ENCODE data around the gene GALNT18. TPM values are rescaled to one million over a fixed set of nuclear protein-coding genes. Genes with fewer than 3 reads are reported as not detected.

The GALNT18 gene
- total RNA-seq, 1 experiment from 2014 or later = 4.0 TPM

- DNase-seq (ENCODE audit: low read depth) = no peak
These were observed 210.3 kb downstream of the GALNT18 start for GRCh38 chr11:11411401-11411985.

DNA sequence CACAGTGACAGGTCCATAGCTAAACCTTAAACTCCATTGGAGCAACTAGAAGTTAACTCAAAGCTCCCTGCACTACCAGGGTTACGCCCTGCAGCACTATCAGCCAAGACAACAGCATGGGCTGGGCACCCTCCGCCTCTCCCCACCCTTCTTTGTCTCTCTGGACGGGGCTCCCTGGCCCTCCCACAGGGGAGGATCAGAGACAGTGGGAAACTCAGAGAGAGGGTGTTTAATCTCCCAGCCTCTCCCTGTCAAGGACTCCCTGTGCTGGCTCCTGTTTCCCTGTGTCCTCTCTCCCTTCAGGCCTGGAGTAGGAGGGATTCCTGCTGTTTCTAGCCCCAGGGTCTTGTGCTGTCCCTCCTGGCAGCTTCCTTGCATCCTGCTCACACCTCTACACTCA is 211.9 kb downstream of the GALNT18 start:
- no peak for DNase-seq (ENCODE audit: low read depth)

- DNase-seq (ENCODE audit: low read depth) = no peak
These were observed 212.6 kb downstream of the GALNT18 start for GRCh38 chr11:11409224-11409623.

GRCh38 chr11:11408436-11409221 is 213.2 kb downstream of the GALNT18 start:
- DNase-seq (ENCODE audit: low read depth) = no peak

DNA sequence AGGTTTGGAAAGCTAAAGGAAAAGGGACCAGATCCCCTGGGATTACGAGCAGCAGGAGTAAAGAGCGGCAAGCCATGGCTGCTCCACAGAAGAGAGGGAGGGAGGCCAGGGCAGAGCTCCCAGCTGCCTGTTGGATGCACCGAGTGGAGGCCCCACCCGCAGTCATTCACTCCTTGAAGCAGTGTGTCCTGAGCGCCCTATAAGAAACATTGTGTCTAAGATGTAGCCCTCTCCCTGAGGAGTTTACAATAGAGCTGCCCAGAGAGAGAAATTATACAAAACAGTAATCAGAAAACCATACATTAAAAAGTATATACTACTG is 214.1 kb downstream of the GALNT18 start:
- no peak for DNase-seq (ENCODE audit: low read depth)

DNA sequence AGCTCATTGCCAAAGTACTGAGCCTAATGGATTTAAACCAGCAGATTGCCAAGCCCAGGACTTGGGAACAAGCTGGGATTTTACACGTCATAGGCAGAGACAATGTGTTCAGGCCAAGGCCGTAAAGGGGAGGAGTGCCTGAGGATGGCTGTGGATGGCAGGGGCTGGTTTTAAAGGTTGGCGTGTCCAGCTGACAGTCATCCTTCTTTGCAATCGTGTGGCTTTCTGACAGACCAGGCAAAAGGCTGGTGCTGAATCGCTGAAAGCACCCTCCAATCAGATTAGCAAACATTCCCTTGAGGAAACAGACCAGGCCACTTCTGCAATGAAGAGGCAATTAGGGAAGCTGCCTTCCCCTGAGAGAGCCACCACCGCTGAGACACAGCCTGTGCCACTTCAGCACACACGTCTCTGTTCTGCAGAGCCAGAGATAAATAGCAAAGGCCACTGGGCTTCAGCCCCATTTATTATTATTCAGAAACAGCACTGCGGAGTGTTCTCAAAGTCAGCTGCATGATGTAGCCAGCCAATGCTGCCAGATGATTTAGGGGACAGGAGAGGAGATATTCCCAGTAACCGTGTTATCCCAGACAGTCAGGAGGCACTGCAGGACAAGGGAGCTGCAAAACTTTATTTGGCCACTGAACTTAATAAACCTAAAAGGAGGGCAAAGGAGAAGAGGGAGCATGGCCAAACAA is 214.6 kb downstream of the GALNT18 start:
- no peak for DNase-seq (ENCODE audit: low read depth)

DNA sequence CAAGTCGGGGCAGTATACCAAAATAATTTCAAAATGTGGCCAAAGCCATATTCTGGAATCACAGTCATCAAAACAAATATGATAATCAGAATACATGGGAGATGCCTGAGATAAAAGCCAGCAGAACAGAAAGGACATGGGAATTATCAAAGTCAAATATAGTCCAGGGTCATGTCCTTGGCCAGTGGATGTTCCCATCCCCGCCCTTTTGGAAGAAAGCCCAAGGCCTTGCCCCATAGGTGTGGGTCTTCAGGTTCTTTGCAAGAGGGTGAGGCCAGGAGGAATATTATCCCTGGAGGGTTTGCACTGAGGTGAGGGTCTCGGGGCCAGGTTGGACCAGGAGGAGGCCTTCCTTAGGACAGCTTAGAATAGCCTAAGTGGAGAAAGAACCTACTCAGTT is 215.2 kb downstream of the GALNT18 start:
- no peak for DNase-seq (ENCODE audit: low read depth)

DNA sequence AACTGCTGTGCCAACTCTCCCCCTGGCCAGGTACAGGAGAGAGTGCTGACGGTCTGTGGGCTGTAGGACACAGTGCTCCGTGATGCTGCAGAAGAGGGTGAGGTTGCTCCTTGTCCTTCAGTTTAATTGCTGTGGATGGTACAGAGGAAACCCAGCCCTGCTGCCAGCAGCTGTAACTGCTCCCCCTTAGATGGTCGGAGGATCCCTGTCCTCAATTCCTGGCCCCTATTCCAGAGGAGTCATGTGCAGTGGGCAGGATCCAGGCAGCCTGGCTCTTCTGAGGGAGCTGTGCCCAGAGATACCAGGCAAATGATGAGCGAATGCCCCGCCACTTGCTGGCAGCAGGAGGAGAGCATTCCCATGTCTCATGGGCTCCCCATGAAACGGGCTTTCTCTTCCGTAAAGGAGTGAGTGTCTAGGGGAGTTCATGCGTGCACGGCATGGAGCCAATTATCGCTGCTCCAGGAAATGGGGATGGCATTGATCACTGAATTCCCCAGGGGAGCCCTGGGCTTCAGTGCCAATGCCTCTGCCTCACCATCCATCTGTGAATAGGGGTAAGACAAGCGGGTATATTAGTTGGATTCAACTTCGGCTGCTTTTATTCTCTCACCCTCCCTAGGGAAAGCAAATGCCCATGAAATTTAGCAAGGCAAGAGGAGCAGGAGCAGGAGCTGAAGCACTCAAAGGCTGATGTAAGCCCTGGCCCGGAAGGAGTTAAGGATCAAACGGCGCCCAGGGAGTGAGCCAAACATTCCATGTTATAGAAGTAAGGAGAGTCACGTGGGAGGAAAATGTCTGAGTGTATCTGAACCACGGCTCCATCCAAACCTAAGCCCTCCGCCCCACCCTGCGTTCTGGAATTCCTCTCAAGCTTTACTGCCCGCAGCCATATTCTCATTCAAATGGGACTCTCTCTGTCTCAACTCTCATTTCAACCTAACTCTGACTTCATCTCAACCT is 217.8 kb downstream of the GALNT18 start:
- no peak for DNase-seq (ENCODE audit: low read depth)

DNA sequence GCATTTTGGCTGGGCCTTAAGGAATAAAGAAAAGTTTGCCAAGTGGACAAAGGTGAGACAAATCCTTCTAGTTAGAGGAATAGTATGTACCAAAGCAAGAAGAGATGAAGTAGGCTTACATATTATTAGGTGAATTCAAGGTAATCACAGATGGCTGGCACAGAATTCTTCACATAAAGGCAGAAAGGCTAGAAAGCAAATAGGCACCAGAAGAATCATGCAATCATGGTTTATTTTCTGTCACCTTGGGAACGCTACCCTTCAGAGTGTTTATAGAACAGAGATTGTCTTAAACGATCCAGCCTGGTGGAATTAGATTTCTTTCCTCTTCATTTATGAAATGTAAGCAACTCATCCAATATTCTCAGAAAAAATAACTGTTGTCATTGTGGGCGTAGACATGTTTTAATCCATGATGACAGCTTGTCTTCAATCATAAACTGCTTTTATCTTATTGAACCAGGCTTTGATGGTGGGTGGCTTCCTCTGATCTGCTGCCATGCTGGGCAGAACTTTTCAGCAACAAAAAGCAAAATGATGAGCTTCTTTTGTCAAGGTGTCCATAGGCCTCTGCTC is 219.8 kb downstream of the GALNT18 start:
- DNase-seq (ENCODE audit: low read depth) = no peak

GRCh38 chr11:11400635-11401232 is 221.1 kb downstream of the GALNT18 start:
- DNase-seq (ENCODE audit: low read depth) = no peak

- no peak for DNase-seq (ENCODE audit: low read depth)
These were observed 221.7 kb downstream of the GALNT18 start for GRCh38 chr11:11400121-11400520.

DNA sequence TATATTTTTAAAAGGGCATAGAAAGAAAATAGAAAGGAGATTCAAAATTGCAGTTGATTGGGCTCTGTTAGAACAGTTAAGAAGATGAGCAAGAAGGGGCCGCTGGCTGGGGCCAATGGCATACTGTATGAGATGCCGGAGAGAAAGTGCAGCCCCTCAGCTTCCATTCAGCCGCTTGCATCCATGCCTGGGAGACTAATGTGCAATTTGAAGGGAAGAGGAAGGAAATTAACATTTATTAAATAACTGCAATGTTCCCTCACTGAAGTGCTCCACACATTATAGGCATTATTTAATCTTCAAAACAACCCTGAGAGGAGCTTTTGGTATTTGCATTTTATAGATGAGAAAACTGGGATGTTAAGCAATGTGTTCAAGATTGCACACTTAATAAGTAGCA is 224.0 kb downstream of the GALNT18 start:
- no peak for DNase-seq (ENCODE audit: low read depth)

- no peak for DNase-seq (ENCODE audit: low read depth)
These were observed 224.8 kb downstream of the GALNT18 start for GRCh38 chr11:11397036-11397415.

DNA sequence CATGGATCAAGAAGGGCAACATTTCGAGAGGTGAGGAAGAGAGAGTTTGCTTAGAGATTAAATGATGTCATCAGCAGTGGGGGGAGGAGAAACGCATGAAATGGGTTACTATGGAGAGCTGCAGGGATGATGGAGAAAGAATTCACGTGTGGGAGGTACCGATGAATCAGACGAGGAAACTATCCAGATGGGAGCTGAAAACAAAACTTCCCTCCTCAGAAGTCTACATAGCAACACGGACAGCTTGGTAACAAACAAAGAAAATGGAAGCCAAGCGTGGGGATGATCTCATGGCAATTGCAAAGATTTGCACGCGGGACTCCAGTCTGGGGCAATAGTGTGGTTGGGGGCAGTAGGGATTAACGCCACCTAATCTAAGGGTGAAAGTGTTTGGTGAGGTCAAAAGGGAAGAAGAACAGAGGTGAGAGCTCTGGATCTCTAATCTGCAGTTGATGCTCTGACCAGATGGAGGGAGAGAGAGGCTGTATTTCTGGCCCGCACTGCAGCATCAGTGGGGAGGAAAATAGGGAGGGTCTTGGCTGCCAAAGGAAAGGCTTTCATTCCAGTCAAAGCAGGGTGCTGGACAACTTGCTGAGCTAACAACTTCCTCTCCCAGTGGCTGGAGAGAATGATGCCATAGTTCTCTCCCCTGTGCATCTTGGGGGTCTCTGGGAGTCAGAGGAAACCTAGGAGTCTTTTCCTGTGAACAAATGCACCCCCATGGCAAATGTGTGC is 225.3 kb downstream of the GALNT18 start:
- DNase-seq (ENCODE audit: low read depth) = peak; percentile 82

- DNase-seq (ENCODE audit: low read depth) = no peak
These were observed 226.7 kb downstream of the GALNT18 start for GRCh38 chr11:11395126-11395525.

- no peak for DNase-seq (ENCODE audit: low read depth)
These were observed 227.6 kb downstream of the GALNT18 start for GRCh38 chr11:11394241-11394640.

DNA sequence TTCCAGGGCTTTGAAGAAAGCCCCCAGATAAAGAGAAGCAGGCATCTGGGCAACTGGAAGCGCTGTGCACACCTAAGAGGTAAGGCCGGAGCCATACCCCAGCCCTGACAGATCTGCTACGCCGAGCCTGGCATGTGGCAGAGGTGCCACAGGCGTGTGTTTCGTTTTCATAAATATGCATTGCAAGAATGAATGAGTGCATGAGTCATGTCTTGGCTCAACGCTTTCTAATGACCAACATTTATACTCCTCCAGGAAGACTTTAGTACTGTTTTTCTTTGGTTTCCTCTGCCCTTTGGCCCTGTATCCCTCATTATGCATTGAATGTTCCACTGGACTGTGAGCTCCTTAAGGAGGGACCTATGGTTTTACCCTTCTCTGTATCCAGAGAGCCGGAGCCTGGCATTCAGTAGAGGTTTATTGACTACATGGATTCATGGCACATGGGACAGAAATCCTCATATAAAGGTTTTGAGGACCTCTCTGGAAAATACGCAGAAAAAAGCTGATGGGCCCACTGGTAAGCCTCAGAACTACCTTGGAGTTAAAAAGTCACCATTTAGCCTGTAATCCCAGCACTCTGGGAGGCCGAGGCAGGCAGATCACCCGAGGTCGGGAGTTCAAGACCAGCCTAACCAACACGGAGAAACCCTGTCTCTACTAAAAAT is 229.9 kb downstream of the GALNT18 start:
- peak; percentile 84 for DNase-seq (ENCODE audit: low read depth)

DNA sequence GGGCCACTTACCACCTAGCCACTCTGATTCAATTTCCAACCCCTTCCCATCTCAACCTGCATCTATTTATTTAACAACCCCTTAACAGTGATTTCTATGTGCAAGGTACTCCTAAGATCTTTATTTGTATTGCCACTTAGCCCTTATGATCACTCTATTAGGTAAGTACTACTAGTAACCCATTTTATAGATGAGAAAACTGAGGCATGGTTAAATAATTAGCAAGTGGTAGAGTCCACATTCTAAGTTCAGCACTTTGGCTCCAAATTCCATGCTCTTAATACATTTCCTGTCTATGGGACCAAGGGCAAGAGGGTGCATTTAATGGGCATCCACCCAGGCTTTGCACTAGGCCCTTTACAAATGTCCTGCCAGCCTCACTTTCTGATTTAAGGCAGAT is 230.6 kb downstream of the GALNT18 start:
- no peak for DNase-seq (ENCODE audit: low read depth)

DNA sequence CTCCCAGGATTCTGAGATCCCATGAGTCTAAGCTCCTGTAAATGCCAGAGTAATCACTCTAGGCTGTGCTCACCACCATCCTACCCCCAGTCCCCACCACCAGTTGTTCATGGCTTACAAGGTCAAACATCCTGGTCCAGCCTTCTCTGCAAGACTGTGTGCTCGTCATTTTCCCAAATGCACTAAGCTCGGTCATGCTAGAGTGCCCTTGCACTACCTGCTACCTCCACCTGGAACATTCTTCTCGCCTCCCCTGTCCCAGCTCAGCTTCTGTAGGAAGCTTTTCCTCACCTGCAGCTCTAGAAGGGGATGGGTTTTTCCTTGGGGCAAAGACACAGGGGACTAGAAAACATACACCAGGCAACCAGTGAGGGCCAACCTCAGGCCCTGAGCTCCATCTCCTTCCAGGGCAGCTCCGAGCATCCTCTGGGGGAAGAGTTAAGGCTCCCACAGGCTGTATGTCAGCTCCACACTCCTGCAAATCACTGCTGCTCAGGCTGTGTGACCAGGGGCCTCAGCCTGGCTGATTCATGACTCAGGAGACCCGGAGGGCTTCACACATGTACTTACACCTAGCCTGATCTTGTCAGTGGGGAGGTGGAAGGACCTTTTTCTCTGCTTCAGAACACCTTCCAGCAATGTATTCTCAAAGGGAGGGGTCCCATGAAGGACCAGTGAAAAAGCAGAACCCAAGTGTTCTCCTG is 231.6 kb downstream of the GALNT18 start:
- DNase-seq (ENCODE audit: low read depth) = no peak

Data from LHCN-M2 (cell line).